ENCODE data around the gene ANKS1B.

DNA sequence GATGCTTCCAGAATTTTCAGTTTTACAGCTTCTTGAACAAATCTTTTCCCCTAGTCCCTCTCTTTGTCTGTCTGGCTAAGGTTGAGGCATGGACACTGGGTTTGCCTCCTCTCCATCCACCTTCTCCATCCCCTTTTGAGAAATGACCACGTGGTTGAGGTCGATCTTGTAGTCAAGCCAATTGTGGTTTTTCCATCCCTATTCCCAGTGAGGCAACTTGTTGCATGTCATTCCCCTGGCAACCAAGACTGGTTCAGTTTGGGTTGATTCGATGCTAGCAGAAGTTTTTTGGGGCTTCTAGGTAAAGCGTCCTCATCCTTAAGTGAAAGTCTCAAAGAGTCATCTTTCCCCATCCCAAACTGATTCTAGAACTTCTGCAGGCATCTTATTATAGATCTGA lies 1038.9 kb downstream of the ANKS1B start:
- TF ChIP-seq, protein P1, sequence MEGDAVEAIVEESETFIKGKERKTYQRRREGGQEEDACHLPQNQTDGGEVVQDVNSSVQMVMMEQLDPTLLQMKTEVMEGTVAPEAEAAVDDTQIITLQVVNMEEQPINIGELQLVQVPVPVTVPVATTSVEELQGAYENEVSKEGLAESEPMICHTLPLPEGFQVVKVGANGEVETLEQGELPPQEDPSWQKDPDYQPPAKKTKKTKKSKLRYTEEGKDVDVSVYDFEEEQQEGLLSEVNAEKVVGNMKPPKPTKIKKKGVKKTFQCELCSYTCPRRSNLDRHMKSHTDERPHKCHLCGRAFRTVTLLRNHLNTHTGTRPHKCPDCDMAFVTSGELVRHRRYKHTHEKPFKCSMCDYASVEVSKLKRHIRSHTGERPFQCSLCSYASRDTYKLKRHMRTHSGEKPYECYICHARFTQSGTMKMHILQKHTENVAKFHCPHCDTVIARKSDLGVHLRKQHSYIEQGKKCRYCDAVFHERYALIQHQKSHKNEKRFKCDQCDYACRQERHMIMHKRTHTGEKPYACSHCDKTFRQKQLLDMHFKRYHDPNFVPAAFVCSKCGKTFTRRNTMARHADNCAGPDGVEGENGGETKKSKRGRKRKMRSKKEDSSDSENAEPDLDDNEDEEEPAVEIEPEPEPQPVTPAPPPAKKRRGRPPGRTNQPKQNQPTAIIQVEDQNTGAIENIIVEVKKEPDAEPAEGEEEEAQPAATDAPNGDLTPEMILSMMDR (IDR thresholded peaks at IDR 0.05), result no peak
- no peak for TF ChIP-seq POLR2A (IDR thresholded peaks at IDR 0.05)
